T-cell (primary cell): ENCODE measurements around the gene APBB1IP. TPM values are rescaled to one million over a fixed set of nuclear protein-coding genes. Genes with fewer than 3 reads are reported as not detected.
"Not testable (repeated sequence)": the region's sequence is repeated elsewhere in the genome, so short reads cannot be mapped to it uniquely, and the experiment has no call there.

Experiments used
- ATAC-seq, 4 experiments: fragments of 200-7000 bp in 3 of 4; fragments of 150-1000 bp in 1 of 4; cut with Tn5 transposase; replicated peaks in 1 of 4; 1 replicate in 3 of 4; 2 replicates in 1 of 4; pipeline ENCODE4 v1.10.0; 2021; ENCODE audit warnings: moderate library complexity in 3 of 4, mild to moderate bottlenecking in 2 of 4, moderate number of reproducible peaks in 1 of 4
- CTCF ChIA-PET, 2 donors: fragments of 300-600 bp; sonication (Branson Sonifier 250); formaldehyde crosslinking; loops; one replicate each; lab custom pipeline; 2022; ENCODE audit warnings: antibody characterized with exemption in 2 of 2; lab: Charles Lee
- POLR2A ChIA-PET, 2 donors: fragments of 300-600 bp; sonication (Branson Sonifier 250); formaldehyde crosslinking; loops; one replicate each; lab custom pipeline; 2022; ENCODE audit warnings: antibody characterized with exemption in 2 of 2; lab: Charles Lee
- DNase-seq, 35 experiments: peaks; one replicate each; pipeline versions ENCODE4 v3.0.0 to v3.0.0-alpha.2; 2013 to 2023
- H3K27ac ChIP-seq: one replicate; pipeline ENCODE4 v1.5.1; 2013; ENCODE audit warnings: low read length
- H3K27me3 ChIP-seq, 2 experiments: replicated peaks in 1 of 2; 1 replicate in 1 of 2; 2 replicates in 1 of 2; pipeline versions ENCODE4 v1.6.1 to v1.7.0; 2013; ENCODE audit warnings: low read length in 1 of 2, mixed read lengths in 1 of 2; ENCODE audit not compliant: control insufficient read depth in 2 of 2, insufficient read depth in 2 of 2; ENCODE audit errors: extremely low read depth in 1 of 2
- H3K36me3 ChIP-seq, 2 donors: 1 replicate in 1 of 2; 2 replicates in 1 of 2; pipeline versions ENCODE4 v1.6.1 to v1.7.0; 2013; ENCODE audit warnings: low read length in 1 of 2; ENCODE audit not compliant: control insufficient read depth in 2 of 2, insufficient read depth in 1 of 2; ENCODE audit errors: extremely low read depth in 1 of 2
- H3K4me1 ChIP-seq, 2 experiments: 1 replicate in 1 of 2; 2 replicates in 1 of 2; pipeline versions ENCODE4 v1.6.1 to v1.7.0; 2013; ENCODE audit warnings: low read length in 2 of 2, mixed read lengths in 1 of 2; ENCODE audit not compliant: insufficient read depth in 2 of 2, control insufficient read depth in 1 of 2; ENCODE audit errors: extremely low read depth in 1 of 2
- H3K4me3 ChIP-seq, 2 donors: 1 replicate in 1 of 2; 2 replicates in 1 of 2; pipeline versions ENCODE4 v1.5.1 to v1.7.0; 2013; ENCODE audit warnings: mild to moderate bottlenecking in 2 of 2, low read length in 1 of 2, moderate library complexity in 1 of 2; ENCODE audit not compliant: control insufficient read depth in 1 of 2; ENCODE audit errors: extremely low read depth in 1 of 2
- H3K9me3 ChIP-seq: 2 replicates; pipeline ENCODE4 v1.7.0; 2013
- H3K27ac Mint-ChIP-seq, 2 donors: one replicate each; pipeline ENCODE4 v1.8.0; 2020 to 2021; ENCODE audit warnings: mild to moderate bottlenecking in 2 of 2, mixed read lengths in 2 of 2
- H3K27me3 Mint-ChIP-seq, 2 donors: one replicate each; pipeline ENCODE4 v1.8.0; 2021 to 2022; ENCODE audit warnings: mixed read lengths in 2 of 2
- H3K36me3 Mint-ChIP-seq: one replicate; pipeline ENCODE4 v1.8.0; 2021; ENCODE audit warnings: mixed read lengths
- H3K4me1 Mint-ChIP-seq, 3 donors: one replicate each; pipeline ENCODE4 v1.8.0; 2020 to 2022; ENCODE audit warnings: mixed read lengths in 3 of 3, mild to moderate bottlenecking in 1 of 3
- H3K4me3 Mint-ChIP-seq, 3 donors: one replicate each; pipeline ENCODE4 v1.8.0; 2020 to 2022; ENCODE audit warnings: mild to moderate bottlenecking in 3 of 3, mixed read lengths in 3 of 3, moderate library complexity in 3 of 3
- H3K9me3 Mint-ChIP-seq, 3 donors: one replicate each; pipeline ENCODE4 v1.8.0; 2020 to 2022; ENCODE audit warnings: mixed read lengths in 3 of 3
- WGBS: methylation state at CpG from one replicate; pipeline ENCODE4 v1.1.5; 2013; ENCODE audit warnings: missing lambda C conversion rate; ENCODE audit not compliant: insufficient coverage; 5-methylcytosine and 5-hydroxymethylcytosine counted together
- total RNA-seq, 35 experiments: library from RNA in 6 of 35; stranded (reverse) in 6 of 35; fragments of 120-200 nt in 1 of 35; gene quantifications; one replicate each; pipeline versions ENCODE4 v1.2.1 to v1.2.4 and lab custom pipeline; 2013 to 2026

APBB1IP gene
- total RNA-seq, 5 donors from 2014 or later (not counting 1 experiment from before 2014, with no cell fraction given): 86.5 to 102 (median 88.4) TPM

- Mint-ChIP-seq H3K4me1 (peaks cover 91 to 100% (median 93%) of the 10 kb centered on the region in 3 donors), H3K4me3 (peak overlapping the region; percentile 10 to 76 (median 39)), H3K27me3 (no peaks in the 10 kb centered on the region), H3K27ac (peak overlapping the region; percentile 84 to 89), H3K9me3 (no peaks in the 10 kb centered on the region), H3K36me3 (peaks cover 29% of the 10 kb centered on the region)
- H3K9me3 ChIP-seq: no peaks in the 10 kb centered on the region
- H3K4me3 ChIP-seq: no peak overlapping the region
- 14% methylated on average over 1 of the region's 4 CpGs for WGBS
- peaks cover 0 to 22% of the 10 kb centered on the region in 2 donors for H3K36me3 ChIP-seq
- CTCF ChIA-PET: interaction anchor here (0.5 to 1.3 kb wide), 4 partner anchors 8 to 32 kb away, joined by 3 to 4 read pairs (median 4); no protein-coding TSS in a partner anchor
- H3K27me3 ChIP-seq: no peaks in the 10 kb centered on the region
- DNase-seq (no peak), ATAC-seq (peak; percentile 19 to 60 (median 43))
- peaks cover 61 to 84% of the 10 kb centered on the region in 2 experiments for H3K4me1 ChIP-seq
- POLR2A ChIA-PET: interaction anchor here (0.6 to 1.3 kb wide), 6 partner anchors 11 to 1869 kb away, joined by 3 to 10 read pairs (median 3); no protein-coding TSS in a partner anchor
- H3K27ac ChIP-seq: peak overlapping the region; percentile 43
Measured at GRCh38 chr10:26467639-26468038, 29.5 kb downstream of the APBB1IP start.

GRCh38 chr10:26468291-26468690 is 30.1 kb downstream of the APBB1IP start:
- 42% methylated on average over 2 of the region's 3 CpGs for WGBS
- Histone ChIP-seq H3K27ac (peak overlapping the region; percentile 43), H3K36me3 (peaks cover 0 to 16% of the 10 kb centered on the region in 2 donors), H3K4me1 (peaks cover 61 to 79% of the 10 kb centered on the region in 2 experiments), H3K4me3 (peak overlapping the region in 1 of 2 donors; percentile 17), H3K9me3 (no peaks in the 10 kb centered on the region), H3K27me3 (no peaks in the 10 kb centered on the region)
- no peak for DNase-seq
- Mint-ChIP-seq H3K27ac (peak overlapping the region; percentile 82 to 91), H3K4me3 (peak overlapping the region in 2 of 3 donors; percentile 9 to 76), H3K4me1 (peaks cover 92 to 100% (median 94%) of the 10 kb centered on the region in 3 donors), H3K27me3 (no peaks in the 10 kb centered on the region), H3K9me3 (no peaks in the 10 kb centered on the region), H3K36me3 (peaks cover 27% of the 10 kb centered on the region)
- ChIA-PET CTCF (interaction anchor here (0.5 to 1.3 kb wide), 6 partner anchors 8 to 218 kb away, joined by 3 to 4 read pairs (median 4); no protein-coding TSS in a partner anchor), POLR2A (interaction anchor here (0.5 to 1.3 kb wide), 4 partner anchors 11 to 39 kb away, joined by 3 to 10 read pairs (median 4); no protein-coding TSS in a partner anchor)
- ATAC-seq: no peak

GRCh38 chr10:26468700-26469099 is 30.6 kb downstream of the APBB1IP start:
- peak; percentile 26 to 78 (median 59) for DNase-seq
- Histone ChIP-seq H3K27ac (peak overlapping the region; percentile 43), H3K27me3 (no peaks in the 10 kb centered on the region), H3K9me3 (no peaks in the 10 kb centered on the region), H3K36me3 (peaks cover 0 to 16% of the 10 kb centered on the region in 2 donors), H3K4me1 (peaks cover 60 to 78% of the 10 kb centered on the region in 2 experiments), H3K4me3 (peak overlapping the region in 1 of 2 donors; percentile 17)
- Mint-ChIP-seq H3K4me1 (peaks cover 93 to 100% (median 94%) of the 10 kb centered on the region in 3 donors), H3K36me3 (peaks cover 26% of the 10 kb centered on the region), H3K27me3 (no peaks in the 10 kb centered on the region), H3K4me3 (peak overlapping the region; percentile 59 to 76 (median 70)), H3K27ac (peak overlapping the region; percentile 82 to 91), H3K9me3 (no peaks in the 10 kb centered on the region)
- 10% methylated on average over 5 of the region's 6 CpGs for whole genome bisulfite sequencing
- ChIA-PET CTCF (interaction anchor here (0.6 to 1.3 kb wide), 10 partner anchors 12 to 393 kb away, joined by 3 to 6 read pairs (median 4); no protein-coding TSS in a partner anchor), POLR2A (interaction anchor here (0.5 to 1.0 kb wide), 9 partner anchors 8 to 257 kb away, joined by 3 to 6 read pairs (median 4); no protein-coding TSS in a partner anchor)
- peak; percentile 88 to 93 (median 92) for ATAC-seq

GRCh38 chr10:26472492-26472778 is 34.3 kb downstream of the APBB1IP start:
- no peak for ATAC-seq
- Mint-ChIP-seq H3K27me3 (no peaks in the 10 kb centered on the region), H3K36me3 (peaks cover 29% of the 10 kb centered on the region), H3K27ac (peak overlapping the region; percentile 89 to 90), H3K4me1 (peaks cover 88 to 91% (median 89%) of the 10 kb centered on the region in 3 donors), H3K4me3 (peak overlapping the region in 2 of 3 donors; percentile 13 to 62), H3K9me3 (no peaks in the 10 kb centered on the region)
- Histone ChIP-seq H3K36me3 (peaks cover 0 to 1% of the 10 kb centered on the region in 2 donors), H3K27me3 (no peaks in the 10 kb centered on the region), H3K4me3 (no peak overlapping the region), H3K27ac (no peak overlapping the region), H3K4me1 (peaks cover 69 to 82% of the 10 kb centered on the region in 2 experiments), H3K9me3 (no peaks in the 10 kb centered on the region)
- no peak for DNase-seq
- no CpG with 5 or more reads among the region's 5 CpGs for WGBS
- POLR2A ChIA-PET: no interaction called here
- CTCF ChIA-PET: interaction anchor here in 1 of 2 donors (1.3 kb wide), 1 partner anchor 26 kb away, joined by 4 read pairs; no protein-coding TSS in a partner anchor

GRCh38 chr10:26474026-26474425 is 35.9 kb downstream of the APBB1IP start:
- Mint-ChIP-seq H3K27me3 (no peaks in the 10 kb centered on the region), H3K4me3 (peak overlapping the region in 2 of 3 donors; percentile 41 to 62), H3K4me1 (peaks cover 87 to 90% (median 88%) of the 10 kb centered on the region in 3 donors), H3K36me3 (peaks cover 32% of the 10 kb centered on the region), H3K27ac (peak overlapping the region; percentile 90 to 91), H3K9me3 (no peaks in the 10 kb centered on the region)
- ChIA-PET POLR2A (no interaction called here), CTCF (interaction anchor here in 1 of 2 donors (0.6 kb wide), 2 partner anchors 60 to 671 kb away, joined by 3 read pairs; no protein-coding TSS in a partner anchor)
- no peaks in the 10 kb centered on the region for H3K9me3 ChIP-seq
- H3K36me3 ChIP-seq: peaks cover 0 to 2% of the 10 kb centered on the region in 2 donors
- WGBS: no CpG with 5 or more reads among the region's 1 CpG
- DNase-seq (no peak), ATAC-seq (peak; percentile 31 to 48 (median 42))
- H3K27ac ChIP-seq: peak overlapping the region; percentile 85
- H3K4me3 ChIP-seq: no peak overlapping the region
- H3K4me1 ChIP-seq: peaks cover 69 to 83% of the 10 kb centered on the region in 2 experiments
- H3K27me3 ChIP-seq: no peaks in the 10 kb centered on the region

GRCh38 chr10:26474845-26475244 is 36.7 kb downstream of the APBB1IP start:
- Mint-ChIP-seq H3K36me3 (peaks cover 35% of the 10 kb centered on the region), H3K4me1 (peaks cover 84 to 85% (median 84%) of the 10 kb centered on the region in 3 donors), H3K4me3 (peak overlapping the region; percentile 39 to 62 (median 52)), H3K27ac (peak overlapping the region; percentile 90 to 91)
- H3K9me3 ChIP-seq, H3K27me3 ChIP-seq, H3K27me3 Mint-ChIP-seq, POLR2A ChIA-PET, H3K36me3 ChIP-seq, H3K9me3 Mint-ChIP-seq: not testable (repeated sequence)
- CTCF ChIA-PET: interaction anchor here (0.6 to 0.7 kb wide), 2 partner anchors 670 to 1203 kb away, joined by 3 to 7 read pairs; no protein-coding TSS in a partner anchor
- Histone ChIP-seq H3K4me1 (peaks cover 70 to 77% of the 10 kb centered on the region in 2 experiments), H3K27ac (peak overlapping the region; percentile 85), H3K4me3 (peak overlapping the region in 1 of 2 donors; percentile 20)
- DNase-seq (peak in 3 of 35 experiments; percentile 19 to 69 (median 24)), ATAC-seq (peak; percentile 41 to 68 (median 54))
- 50% methylated on average over 2 of the region's 8 CpGs for WGBS
